Aorta (tissue), 5 donors: ENCODE data around the gene SEMG2. TPM values are rescaled to one million over a fixed set of nuclear protein-coding genes. Genes with fewer than 3 reads are reported as not detected.

Experiments used
- ATAC-seq: fragments of 200-7000 bp; cut with Tn5 transposase; one replicate; pipeline ENCODE4 v1.9.1; 2022; ENCODE audit warnings: moderate library complexity; ENCODE audit not compliant: low FRiP score
- DNase-seq, 2 donors: peaks; one replicate each; pipeline ENCODE4 v3.0.0-alpha.2; 2020
- H3K27ac ChIP-seq, 2 donors: one replicate each; pipeline ENCODE4 v1.5.1; 2013; ENCODE audit warnings: low read length in 2 of 2, mild to moderate bottlenecking in 2 of 2, moderate library complexity in 2 of 2, control low read depth in 1 of 2, inconsistent platforms in 1 of 2, low read depth in 1 of 2
- H3K27me3 ChIP-seq, 2 donors: one replicate each; pipeline ENCODE4 v1.6.1; 2013; ENCODE audit warnings: control low read depth in 1 of 2, low read length in 1 of 2, mild to moderate bottlenecking in 1 of 2, moderate library complexity in 1 of 2; ENCODE audit not compliant: insufficient read depth in 2 of 2, control insufficient read depth in 1 of 2
- H3K36me3 ChIP-seq, 2 donors: one replicate each; pipeline ENCODE4 v1.6.1; 2013; ENCODE audit warnings: control low read depth in 1 of 2, low read length in 1 of 2, mild to moderate bottlenecking in 1 of 2; ENCODE audit not compliant: insufficient read depth in 2 of 2, control insufficient read depth in 1 of 2
- H3K4me1 ChIP-seq, 2 donors: one replicate each; pipeline ENCODE4 v1.6.1; 2013; ENCODE audit warnings: low read length in 2 of 2, control low read depth in 1 of 2, mild to moderate bottlenecking in 1 of 2, moderate library complexity in 1 of 2; ENCODE audit not compliant: insufficient read depth in 2 of 2, control insufficient read depth in 1 of 2
- H3K4me3 ChIP-seq, 2 donors: one replicate each; pipeline ENCODE4 v1.5.1; 2013; ENCODE audit warnings: low read length in 2 of 2, control low read depth in 1 of 2, mild to moderate bottlenecking in 1 of 2
- H3K9me3 ChIP-seq: one replicate; pipeline ENCODE4 v1.6.1; 2013; ENCODE audit warnings: mild to moderate bottlenecking, low read length; ENCODE audit not compliant: control insufficient read depth
- WGBS, 2 donors: extraction: QIAGEN DNeasy Blood & Tissue Kit; methylation state at CpG; one replicate each; pipeline ENCODE4 v1.1.7; 2013; 5-methylcytosine and 5-hydroxymethylcytosine counted together
- intact Hi-C, 2 donors: fragments of 100-400 bp; cut with DNase I; formaldehyde crosslinking; loops; one replicate each; pipeline versions ENCODE4 v1.14.2 to v1.15.0; 2022
- polyA plus RNA-seq, 2 donors: library from polyadenylated mRNA; stranded (reverse); fragments of 200-250 nt; gene quantifications; one replicate each; pipeline ENCODE4 v1.2.3, GENCODE V29; 2013
- total RNA-seq, 2 donors: library from RNA; stranded (reverse); fragmentation: NEBNext Ultra II Directional; extraction: Animal tissue kit (Norgen Biotek cat#: 25700); gene quantifications; one replicate each; pipeline ENCODE4 v1.2.1, GENCODE V29; 2021
- donor health status: healthy with polysubstance abuse.
- donor health status: Bipolar disorder and iron deficiency.
- donor health status: DM: no; HTN: no; CAD: no.
- donor health status: DM: no; HTN: no; CAD: no.
- donor health status: DM: yes; HTN: yes; CAD: no.

The SEMG2 gene
- total and polyA plus RNA-seq, 4 donors: not detected

- Histone ChIP-seq H3K9me3 (no peaks in the 10 kb centered on the region), H3K36me3 (no peaks in the 10 kb centered on the region), H3K27me3 (no peaks in the 10 kb centered on the region), H3K4me3 (no peak overlapping the region), H3K4me1 (no peaks in the 10 kb centered on the region), H3K27ac (no peak overlapping the region)
- 77 to 79% methylated on average over 2 of the region's 2 CpGs for WGBS, 2 donors
- intact Hi-C loops: no loop called here
- no peak for DNase-seq
- ATAC-seq: no peak
Measured at GRCh38 chr20:45218636-45219035, 2.5 kb upstream of the SEMG2 start.

- H3K4me3 ChIP-seq: no peak overlapping the region
- H3K27ac ChIP-seq: no peak overlapping the region
- intact Hi-C loops: no loop called here
- H3K27me3 ChIP-seq: no peaks in the 10 kb centered on the region
- DNase-seq (no peak), ATAC-seq (no peak)
- H3K36me3 ChIP-seq: no peaks in the 10 kb centered on the region
- H3K9me3 ChIP-seq: no peaks in the 10 kb centered on the region
- no peaks in the 10 kb centered on the region for H3K4me1 ChIP-seq
Measured at GRCh38 chr20:45223136-45223535, 2.0 kb downstream of the SEMG2 start.

- Histone ChIP-seq H3K9me3 (peaks cover under 1% of the 10 kb centered on the region), H3K36me3 (no peaks in the 10 kb centered on the region), H3K27me3 (no peaks in the 10 kb centered on the region), H3K4me1 (no peaks in the 10 kb centered on the region), H3K27ac (no peak overlapping the region), H3K4me3 (no peak overlapping the region)
- intact Hi-C loops: no loop called here
- WGBS, 2 donors: 62 to 84% methylated on average over 1 of the region's 1 CpG
- ATAC-seq (no peak), DNase-seq (no peak)
Measured at GRCh38 chr20:45226287-45226686, 5.1 kb downstream of the SEMG2 start.

GRCh38 chr20:45229264-45230056 lies 8.3 kb downstream of the SEMG2 start:
- intact Hi-C loops: no loop called here
- Histone ChIP-seq H3K9me3 (peaks cover 2% of the 10 kb centered on the region), H3K4me1 (no peaks in the 10 kb centered on the region), H3K4me3 (no peak overlapping the region), H3K27ac (no peak overlapping the region), H3K36me3 (no peaks in the 10 kb centered on the region), H3K27me3 (no peaks in the 10 kb centered on the region)
- no peak for ATAC-seq
- DNase-seq: no peak
- 65 to 68% methylated on average over 18 of the region's 18 CpGs for WGBS, 2 donors

- Histone ChIP-seq H3K4me3 (no peak overlapping the region), H3K9me3 (peaks cover 5% of the 10 kb centered on the region), H3K27me3 (no peaks in the 10 kb centered on the region), H3K36me3 (no peaks in the 10 kb centered on the region), H3K27ac (no peak overlapping the region), H3K4me1 (no peaks in the 10 kb centered on the region)
- no peak for ATAC-seq
- intact Hi-C loops: no loop called here
- no peak for DNase-seq
- WGBS, 2 donors: 62 to 67% methylated on average over 9 of the region's 9 CpGs
Measured at GRCh38 chr20:45230631-45231030, 9.5 kb downstream of the SEMG2 start.

- Histone ChIP-seq H3K4me3 (no peak overlapping the region), H3K9me3 (peaks cover 10% of the 10 kb centered on the region), H3K27me3 (no peaks in the 10 kb centered on the region), H3K27ac (no peak overlapping the region), H3K4me1 (no peaks in the 10 kb centered on the region), H3K36me3 (no peaks in the 10 kb centered on the region)
- intact Hi-C loops: no loop called here
- no peak for DNase-seq
- 60 to 68% methylated on average over 4 of the region's 4 CpGs for WGBS, 2 donors
- ATAC-seq: no peak
Measured at GRCh38 chr20:45235995-45236394, 14.8 kb downstream of the SEMG2 start.

- Histone ChIP-seq H3K27me3 (no peaks in the 10 kb centered on the region), H3K27ac (no peak overlapping the region), H3K36me3 (no peaks in the 10 kb centered on the region), H3K9me3 (peaks cover 9% of the 10 kb centered on the region), H3K4me3 (no peak overlapping the region), H3K4me1 (no peaks in the 10 kb centered on the region)
- intact Hi-C loops: no loop called here
- no peak for ATAC-seq
- 79 to 88% methylated on average over 2 of the region's 2 CpGs for WGBS, 2 donors
- DNase-seq: no peak
Measured at GRCh38 chr20:45238139-45238538, 17.0 kb downstream of the SEMG2 start.

- H3K36me3 ChIP-seq: no peaks in the 10 kb centered on the region
- no peaks in the 10 kb centered on the region for H3K27me3 ChIP-seq
- H3K4me1 ChIP-seq: no peaks in the 10 kb centered on the region
- H3K9me3 ChIP-seq: no peaks in the 10 kb centered on the region
- no peak overlapping the region for H3K4me3 ChIP-seq
- WGBS, 2 donors: 17 to 19% methylated on average over 6 of the region's 6 CpGs
- no peak overlapping the region for H3K27ac ChIP-seq
- intact Hi-C loops: no loop called here
- ATAC-seq (no peak), DNase-seq (no peak)
Measured at GRCh38 chr20:45246109-45246508, 24.9 kb downstream of the SEMG2 start.

- no peaks in the 10 kb centered on the region for H3K9me3 ChIP-seq
- H3K4me1 ChIP-seq: no peaks in the 10 kb centered on the region
- no peak for ATAC-seq
- intact Hi-C loops: no loop called here
- WGBS, 2 donors: 82 to 83% methylated on average over 1 of the region's 1 CpG
- H3K36me3 ChIP-seq: no peaks in the 10 kb centered on the region
- no peak overlapping the region for H3K27ac ChIP-seq
- no peaks in the 10 kb centered on the region for H3K27me3 ChIP-seq
- no peak for DNase-seq
- H3K4me3 ChIP-seq: no peak overlapping the region
Measured at GRCh38 chr20:45247865-45248264, 26.7 kb downstream of the SEMG2 start.
